SU-DHL-6 (cell line): Measurements from ENCODE around the gene ABTB1.
"Not testable (repeated sequence)": the region's sequence is repeated elsewhere in the genome, so short reads cannot be mapped to it uniquely, and the experiment has no call there.

ENCODE experiments used
- H2AFZ ChIP-seq: fragments of 200-600 bp; sonication (generic); 2 replicates; pipeline ENCODE4 v1.6.1; 2014; ENCODE audit warnings: low read depth, mild to moderate bottlenecking, moderate library complexity, mixed read lengths, antibody characterized with exemption, low read length; ENCODE audit not compliant: severe bottlenecking
- H3F3A ChIP-seq: fragments of 200-600 bp; shearing (Covaris generic); 2 replicates; pipeline ENCODE4 v1.6.0; 2016; ENCODE audit warnings: antibody characterized with exemption, mild to moderate bottlenecking; ENCODE audit not compliant: insufficient read depth
- H3K27ac ChIP-seq: fragments of 200-600 bp; sonication (generic); 2 replicates; pipeline ENCODE4 v1.5.1; 2016; ENCODE audit warnings: low read depth, mild to moderate bottlenecking, low read length, moderate library complexity, mixed read lengths
- H3K27me3 ChIP-seq: fragments of 200-600 bp; sonication (generic), shearing (Covaris generic); 2 replicates; pipeline ENCODE4 v1.6.0; 2014; ENCODE audit warnings: mild to moderate bottlenecking, low read length
- H3K36me3 ChIP-seq: fragments of 200-600 bp; sonication (generic); 2 replicates; pipeline ENCODE4 v1.6.1; 2014; ENCODE audit warnings: mild to moderate bottlenecking, low read length, mixed read lengths
- H3K4me2 ChIP-seq: fragments of 300-600, 200-600 bp; shearing (Covaris generic), sonication (generic); 2 replicates; pipeline ENCODE4 v1.6.0; 2014; ENCODE audit warnings: low read length, low read depth, mild to moderate bottlenecking; ENCODE audit not compliant: poor library complexity, severe bottlenecking
- H3K4me3 ChIP-seq: fragments of 200-600 bp; sonication (generic); 2 replicates; pipeline ENCODE4 v1.5.1; 2014; ENCODE audit warnings: antibody characterized with exemption, low read length, mild to moderate bottlenecking, mixed read lengths; ENCODE audit not compliant: insufficient read depth, poor library complexity, severe bottlenecking
- H3K79me2 ChIP-seq: fragments of 200-600 bp; sonication (generic); 2 replicates; pipeline ENCODE4 v1.6.1; 2014; ENCODE audit warnings: mild to moderate bottlenecking, low read length, moderate library complexity; ENCODE audit not compliant: insufficient read depth
- H3K9ac ChIP-seq: fragments of 200-600 bp; sonication (generic); 2 replicates; pipeline ENCODE4 v1.7.0; 2014; ENCODE audit warnings: mild to moderate bottlenecking, low read length
- H3K9me2 ChIP-seq: fragments of 200-600 bp; sonication (generic); replicated peaks from 2 replicates; pipeline ENCODE4 v1.6.1; 2014; ENCODE audit warnings: low read length; ENCODE audit not compliant: insufficient read depth
- H3K9me3 ChIP-seq: fragments of 200-600 bp; sonication (generic); 2 replicates; pipeline ENCODE4 v1.6.1; 2014; ENCODE audit warnings: low read length, mixed read lengths; ENCODE audit not compliant: insufficient read depth
- H4K20me1 ChIP-seq: fragments of 200-600 bp; sonication (generic); 2 replicates; pipeline ENCODE4 v1.6.1; 2014; ENCODE audit warnings: low read depth, mild to moderate bottlenecking, antibody characterized with exemption, low read length, moderate library complexity, mixed read lengths
- EZH2phosphoT487 ChIP-seq: fragments of 200-600 bp; sonication (generic), shearing (Covaris generic); conservative IDR thresholded peaks from 2 replicates; pipeline ENCODE4 v1.6.1; 2018; ENCODE audit warnings: mild to moderate bottlenecking, antibody characterized with exemption, low read length, moderate library complexity, mixed read lengths
- TF ChIP-seq, protein P1 (sequence below): fragments of 200-600 bp; sonication (generic); IDR thresholded peaks from one replicate; pipeline ENCODE4 v1.5.1; 2017; ENCODE audit warnings: antibody characterized with exemption, mild to moderate bottlenecking, low read length, moderate library complexity; ENCODE audit not compliant: insufficient read depth, poor library complexity, severe bottlenecking

Gene ABTB1

GRCh38 chr3:127651516-127652172, 21.1 kb upstream of the ABTB1 start:
- Histone ChIP-seq H3K9me3 (no peaks in the 10 kb centered on the region), H3K9ac (no peak overlapping the region), H3K36me3 (no peaks in the 10 kb centered on the region), H3K4me3 (no peak overlapping the region), H3F3A (no peaks in the 10 kb centered on the region), H3K27ac (no peak overlapping the region), H2AFZ (no peak overlapping the region), H3K4me2 (no peak overlapping the region), H3K9me2 (no peaks in the 10 kb centered on the region), H4K20me1 (no peaks in the 10 kb centered on the region), H3K27me3 (no peaks in the 10 kb centered on the region), H3K79me2 (no peaks in the 10 kb centered on the region)
- TF ChIP-seq EZH2phosphoT487 = no peak
- TF ChIP-seq, protein P1, sequence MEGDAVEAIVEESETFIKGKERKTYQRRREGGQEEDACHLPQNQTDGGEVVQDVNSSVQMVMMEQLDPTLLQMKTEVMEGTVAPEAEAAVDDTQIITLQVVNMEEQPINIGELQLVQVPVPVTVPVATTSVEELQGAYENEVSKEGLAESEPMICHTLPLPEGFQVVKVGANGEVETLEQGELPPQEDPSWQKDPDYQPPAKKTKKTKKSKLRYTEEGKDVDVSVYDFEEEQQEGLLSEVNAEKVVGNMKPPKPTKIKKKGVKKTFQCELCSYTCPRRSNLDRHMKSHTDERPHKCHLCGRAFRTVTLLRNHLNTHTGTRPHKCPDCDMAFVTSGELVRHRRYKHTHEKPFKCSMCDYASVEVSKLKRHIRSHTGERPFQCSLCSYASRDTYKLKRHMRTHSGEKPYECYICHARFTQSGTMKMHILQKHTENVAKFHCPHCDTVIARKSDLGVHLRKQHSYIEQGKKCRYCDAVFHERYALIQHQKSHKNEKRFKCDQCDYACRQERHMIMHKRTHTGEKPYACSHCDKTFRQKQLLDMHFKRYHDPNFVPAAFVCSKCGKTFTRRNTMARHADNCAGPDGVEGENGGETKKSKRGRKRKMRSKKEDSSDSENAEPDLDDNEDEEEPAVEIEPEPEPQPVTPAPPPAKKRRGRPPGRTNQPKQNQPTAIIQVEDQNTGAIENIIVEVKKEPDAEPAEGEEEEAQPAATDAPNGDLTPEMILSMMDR = no peak

GRCh38 chr3:127652246-127652995, 20.3 kb upstream of the ABTB1 start:
- no peaks in the 10 kb centered on the region for H3K9me3 ChIP-seq
- H3K4me2 ChIP-seq = no peak overlapping the region
- no peaks in the 10 kb centered on the region for H3K27me3 ChIP-seq
- H3F3A ChIP-seq = no peaks in the 10 kb centered on the region
- H4K20me1 ChIP-seq = no peaks in the 10 kb centered on the region
- H3K9me2 ChIP-seq = no peaks in the 10 kb centered on the region
- H2AFZ ChIP-seq = no peak overlapping the region
- no peak overlapping the region for H3K9ac ChIP-seq
- no peaks in the 10 kb centered on the region for H3K79me2 ChIP-seq
- no peaks in the 10 kb centered on the region for H3K36me3 ChIP-seq
- H3K4me3 ChIP-seq = no peak overlapping the region
- no peak for TF ChIP-seq EZH2phosphoT487
- TF ChIP-seq, protein P1 = peak; percentile 80
- no peak overlapping the region for H3K27ac ChIP-seq

GRCh38 chr3:127654374-127654773, 18.4 kb upstream of the ABTB1 start:
- H2AFZ ChIP-seq = no peak overlapping the region
- H3K9ac ChIP-seq = no peak overlapping the region
- H3K9me2 ChIP-seq = no peaks in the 10 kb centered on the region
- H4K20me1 ChIP-seq = no peaks in the 10 kb centered on the region
- H3K9me3 ChIP-seq = no peaks in the 10 kb centered on the region
- TF ChIP-seq, protein P1 = no peak
- no peak for TF ChIP-seq EZH2phosphoT487
- no peak overlapping the region for H3K27ac ChIP-seq
- H3K4me2 ChIP-seq = no peak overlapping the region
- no peaks in the 10 kb centered on the region for H3K36me3 ChIP-seq
- H3F3A ChIP-seq = no peaks in the 10 kb centered on the region
- H3K79me2 ChIP-seq = no peaks in the 10 kb centered on the region
- H3K4me3 ChIP-seq = no peak overlapping the region
- no peaks in the 10 kb centered on the region for H3K27me3 ChIP-seq

DNA sequence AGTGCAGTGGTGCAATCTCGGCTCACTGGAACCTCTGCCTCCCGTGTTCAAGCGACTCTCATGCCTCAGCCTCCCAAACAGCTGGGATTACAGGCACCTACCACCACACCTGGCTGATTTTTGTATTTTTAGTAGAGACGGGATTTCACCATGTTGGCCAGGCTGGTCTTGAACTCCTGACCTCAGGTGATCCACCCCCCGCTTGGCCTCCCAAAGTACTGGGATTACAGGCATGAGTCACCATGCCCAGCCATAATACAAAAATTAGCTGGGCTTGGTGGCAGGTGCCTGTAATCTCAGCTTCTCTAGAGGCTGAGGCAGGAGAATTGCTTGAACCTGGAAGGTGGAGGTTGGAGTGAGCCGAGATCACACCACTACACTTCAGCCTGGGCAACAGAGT, 17.8 kb upstream of the ABTB1 start:
- not testable (repeated sequence) for H3K9ac ChIP-seq, H3K9me3 ChIP-seq, H3K4me3 ChIP-seq, H3K27ac ChIP-seq, H3K79me2 ChIP-seq, H2AFZ ChIP-seq, H3K27me3 ChIP-seq, H4K20me1 ChIP-seq, H3K4me2 ChIP-seq, H3K36me3 ChIP-seq, H3K9me2 ChIP-seq, H3F3A ChIP-seq
